Thyroid gland (tissue), 4 donors: ENCODE results near the gene SDHA.
A peak's percentile ranks its signal among the peaks of the same experiment; 100 is the strongest.

Experiments
- CTCF ChIP-seq, 6 experiments: fragments of 200-600 bp in 3 of 6; fragments of 450-650 bp in 3 of 6; sonication (generic) in 3 of 6; IDR thresholded peaks; one replicate each; pipeline ENCODE4 v1.5.1; 2016 to 2019; ENCODE audit warnings: antibody characterized with exemption in 6 of 6, mild to moderate bottlenecking in 2 of 6, inconsistent platforms in 1 of 6, moderate library complexity in 1 of 6
- POLR2A ChIP-seq, 2 donors: fragments of 450-650 bp; IDR thresholded peaks; one replicate each; pipeline ENCODE4 v1.6.1; 2017; ENCODE audit warnings: antibody characterized with exemption in 2 of 2, mild to moderate bottlenecking in 2 of 2, moderate library complexity in 1 of 2

- TF ChIP-seq CTCF (IDR thresholded peaks at IDR 0.05) (peak in 1 of 6 experiments; percentile 9), POLR2A (IDR thresholded peaks at IDR 0.05) (no peak)
These were observed 26.8 kb upstream of the SDHA start, which contains the start of gene LRRC14B for GRCh38 chr5:191036-191948.
